WI38 (cell line): ENCODE measurements around the gene ACOT7.

Experiments
- H3K4me3 ChIP-seq: 2 replicates; pipeline ENCODE4 v1.5.1; 2011; ENCODE audit warnings: low read depth, mild to moderate bottlenecking, control low read depth, low read length
- TF ChIP-seq, protein P1 (sequence below): IDR thresholded peaks from 2 replicates; pipeline ENCODE4 v1.5.1; 2012; ENCODE audit warnings: low read depth, mild to moderate bottlenecking, control low read depth, low read length

Gene ACOT7

DNA sequence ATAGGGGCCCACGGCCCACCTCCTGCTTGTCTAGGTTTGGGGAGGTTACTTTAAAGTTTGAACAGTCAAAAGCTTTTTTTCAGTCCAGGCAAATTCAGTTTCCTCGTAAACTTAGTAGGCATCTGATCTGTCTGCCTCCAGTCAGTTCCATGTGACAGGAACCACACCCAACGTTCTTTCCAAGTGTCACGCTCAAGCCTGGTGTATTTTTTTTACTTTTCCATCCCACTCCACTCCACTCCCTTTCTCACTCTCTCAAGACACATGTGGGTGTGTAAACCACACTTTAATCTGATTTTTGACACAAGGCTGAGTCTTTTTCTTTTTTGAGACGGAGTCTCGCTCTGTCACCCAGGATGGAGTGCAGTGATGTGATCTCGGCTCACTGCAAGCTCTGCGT lies 72.4 kb downstream of the ACOT7 start:
- TF ChIP-seq, protein P1, sequence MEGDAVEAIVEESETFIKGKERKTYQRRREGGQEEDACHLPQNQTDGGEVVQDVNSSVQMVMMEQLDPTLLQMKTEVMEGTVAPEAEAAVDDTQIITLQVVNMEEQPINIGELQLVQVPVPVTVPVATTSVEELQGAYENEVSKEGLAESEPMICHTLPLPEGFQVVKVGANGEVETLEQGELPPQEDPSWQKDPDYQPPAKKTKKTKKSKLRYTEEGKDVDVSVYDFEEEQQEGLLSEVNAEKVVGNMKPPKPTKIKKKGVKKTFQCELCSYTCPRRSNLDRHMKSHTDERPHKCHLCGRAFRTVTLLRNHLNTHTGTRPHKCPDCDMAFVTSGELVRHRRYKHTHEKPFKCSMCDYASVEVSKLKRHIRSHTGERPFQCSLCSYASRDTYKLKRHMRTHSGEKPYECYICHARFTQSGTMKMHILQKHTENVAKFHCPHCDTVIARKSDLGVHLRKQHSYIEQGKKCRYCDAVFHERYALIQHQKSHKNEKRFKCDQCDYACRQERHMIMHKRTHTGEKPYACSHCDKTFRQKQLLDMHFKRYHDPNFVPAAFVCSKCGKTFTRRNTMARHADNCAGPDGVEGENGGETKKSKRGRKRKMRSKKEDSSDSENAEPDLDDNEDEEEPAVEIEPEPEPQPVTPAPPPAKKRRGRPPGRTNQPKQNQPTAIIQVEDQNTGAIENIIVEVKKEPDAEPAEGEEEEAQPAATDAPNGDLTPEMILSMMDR, result no peak
- no peak overlapping the region for H3K4me3 ChIP-seq

DNA sequence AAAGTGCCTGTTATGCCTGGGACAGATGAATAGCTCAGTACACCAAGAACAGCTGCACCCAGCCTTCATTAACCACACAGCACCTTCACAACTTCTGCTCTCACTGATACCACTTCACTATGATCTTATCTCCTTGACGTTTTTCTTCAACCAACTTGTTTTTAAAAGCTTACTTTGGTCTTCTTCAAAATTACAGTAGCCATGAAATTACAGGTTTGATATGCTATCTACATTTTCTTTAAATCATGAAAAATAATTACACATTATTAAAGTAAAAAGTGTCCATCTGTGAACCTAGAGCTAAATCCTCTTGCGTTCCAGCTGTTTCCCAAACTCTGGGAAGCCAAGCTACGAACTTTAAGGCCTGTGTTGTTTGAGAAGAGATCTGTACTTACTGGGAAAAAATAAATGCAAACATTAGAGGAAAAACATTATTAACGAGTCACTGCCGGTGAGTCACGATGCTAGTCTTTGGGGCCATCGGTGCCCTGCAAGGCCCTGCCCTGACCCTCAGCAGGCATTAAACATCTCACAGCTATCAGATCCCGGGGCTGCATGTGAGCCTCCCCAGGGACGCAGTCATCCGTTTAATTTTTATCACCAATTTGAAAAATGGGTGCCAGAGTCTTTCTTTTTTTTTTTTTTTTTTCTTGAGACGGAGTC lies 76.3 kb downstream of the ACOT7 start:
- no peak overlapping the region for H3K4me3 ChIP-seq
- TF ChIP-seq, protein P1, result no peak

DNA sequence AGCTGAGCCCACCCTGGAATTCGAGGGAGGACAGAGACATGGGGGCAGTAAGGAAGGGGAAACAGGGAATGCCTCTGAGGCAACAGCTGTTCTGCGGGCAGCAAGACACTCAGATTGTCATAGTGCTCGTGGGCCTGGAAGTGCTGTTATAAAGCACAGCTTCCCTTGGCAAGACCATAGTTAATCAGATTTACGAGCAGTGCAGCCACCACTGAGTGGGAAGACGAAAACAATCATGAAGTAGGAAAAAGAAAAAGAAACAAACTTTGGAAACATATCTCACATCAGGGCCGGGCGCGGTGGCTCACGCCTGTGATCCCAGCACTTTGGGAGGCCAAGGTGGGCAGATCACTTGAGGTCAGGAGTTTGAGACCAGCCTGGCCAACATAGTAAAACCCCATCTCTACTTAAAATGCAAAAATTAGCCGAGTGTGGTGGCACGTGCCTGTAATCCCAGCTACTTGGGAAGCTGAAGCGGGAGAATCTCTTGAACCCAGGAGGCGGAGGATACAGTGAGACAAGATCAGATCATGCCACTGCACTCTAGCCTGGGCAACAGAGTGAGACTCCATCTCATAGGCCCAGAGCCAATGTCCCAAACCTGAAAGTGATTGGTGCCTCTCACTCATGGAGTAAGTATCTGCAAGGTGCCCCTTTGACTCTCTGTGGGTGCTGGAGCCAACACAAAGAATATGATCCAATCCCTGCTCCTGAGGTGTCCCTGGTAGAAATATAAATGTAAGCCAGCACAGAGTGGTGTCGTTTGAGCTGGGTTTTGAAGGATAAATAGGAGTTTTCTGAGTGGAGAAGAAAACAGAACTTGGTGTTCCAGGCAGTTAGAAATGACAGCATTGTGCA lies 77.1 kb downstream of the ACOT7 start:
- TF ChIP-seq, protein P1, result no peak
- H3K4me3 ChIP-seq, result no peak overlapping the region

DNA sequence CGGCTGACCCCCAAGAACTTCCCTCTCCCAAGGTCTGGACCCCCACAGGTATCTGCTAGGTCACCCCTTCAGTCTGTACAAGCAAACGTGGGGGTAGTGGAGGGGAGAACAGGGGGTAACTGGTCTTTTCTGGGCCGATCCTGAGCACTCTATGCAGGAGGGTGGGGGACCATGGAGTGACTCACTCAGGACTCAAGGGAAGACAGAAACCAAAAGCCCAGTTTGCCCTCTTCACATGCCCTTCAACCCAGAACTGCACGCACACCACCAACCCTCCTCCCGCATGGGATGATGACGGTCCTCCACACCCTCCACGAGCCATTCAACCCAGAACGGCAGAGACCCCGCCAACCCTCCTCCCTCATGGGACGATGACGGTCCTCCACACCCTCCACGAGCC lies 79.1 kb downstream of the ACOT7 start:
- TF ChIP-seq, protein P1, result no peak
- H3K4me3 ChIP-seq, result no peak overlapping the region

DNA sequence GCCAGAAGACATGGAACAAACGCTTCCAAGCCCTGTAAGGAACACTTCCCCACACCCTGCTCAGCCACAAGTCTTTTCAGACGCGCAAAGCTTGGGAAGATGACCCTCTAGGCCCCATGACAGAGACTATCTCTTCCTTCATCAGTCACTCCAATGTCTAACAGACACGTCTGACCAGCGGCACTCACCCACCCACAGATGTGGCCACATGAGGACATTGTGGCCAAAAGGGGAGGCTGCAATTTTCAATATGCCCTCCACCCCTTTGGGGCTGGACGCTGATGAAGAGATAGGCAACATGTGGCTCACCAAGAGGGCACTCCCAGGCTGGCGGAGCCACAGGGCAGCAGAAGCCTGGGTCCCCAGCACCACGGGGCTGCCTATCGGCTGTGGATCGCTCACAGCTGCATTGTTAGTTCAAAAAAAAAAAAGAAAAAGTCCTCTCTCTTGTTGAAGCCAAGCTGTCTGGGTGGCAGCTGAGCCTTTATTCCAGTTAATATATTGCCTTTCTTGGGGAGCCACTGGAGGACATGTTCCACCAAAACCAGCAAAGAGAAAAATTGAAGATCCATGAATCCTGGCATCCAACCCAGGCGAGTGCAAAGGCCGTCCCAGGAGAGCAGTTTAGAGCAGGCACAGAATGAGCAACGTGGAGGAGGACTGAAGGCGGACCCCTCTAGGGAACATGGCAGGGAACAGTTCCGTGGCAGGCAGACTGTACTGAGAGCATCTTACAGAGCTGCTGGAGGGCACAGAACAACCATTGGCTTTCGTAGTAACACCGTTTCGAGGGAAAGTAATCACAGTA lies 80.0 kb downstream of the ACOT7 start:
- TF ChIP-seq, protein P1, result no peak
- no peak overlapping the region for H3K4me3 ChIP-seq

DNA sequence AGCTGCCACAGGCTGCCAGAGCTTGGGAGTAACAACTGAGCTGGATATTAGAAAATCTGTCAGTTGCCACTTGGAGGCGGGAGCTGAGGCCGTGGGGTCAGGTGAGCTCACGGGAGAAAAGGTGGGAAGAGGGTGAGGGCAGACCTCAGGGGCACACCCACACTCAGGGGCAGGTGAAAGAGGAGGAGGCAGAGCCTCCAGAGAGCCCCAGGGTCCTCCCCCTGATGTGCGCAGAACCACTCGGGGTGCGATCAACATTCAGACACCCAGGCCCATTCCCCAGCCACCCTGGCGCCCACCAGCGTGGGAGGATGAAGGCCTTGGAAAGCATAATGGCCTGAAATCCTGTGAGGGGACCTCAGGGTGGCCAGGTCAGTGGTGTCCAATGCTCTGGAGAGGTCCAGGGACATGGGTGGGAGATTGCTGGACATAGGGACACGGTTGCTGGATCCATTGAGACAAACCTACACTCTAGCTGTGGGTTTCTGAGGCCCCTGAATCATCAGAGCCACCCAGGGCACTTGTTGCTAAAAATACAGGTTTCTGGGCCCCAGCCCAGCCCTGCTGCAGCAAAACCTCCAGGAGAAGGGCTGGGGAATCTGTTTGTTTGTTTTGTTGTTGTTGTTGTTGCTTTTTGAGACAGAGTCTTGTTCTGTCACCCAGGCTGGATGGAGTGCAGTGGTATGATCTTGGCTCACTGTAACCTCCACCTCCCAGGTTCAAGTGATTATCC lies 83.3 kb downstream of the ACOT7 start:
- TF ChIP-seq, protein P1, result no peak

More for the DNA sequence above, 83.3 kb downstream of the ACOT7 start:
- H3K4me3 ChIP-seq, result no peak overlapping the region
